Uterus (tissue), 2 donors: ENCODE measurements around the gene ACTR6.

Experiments
- POLR2A ChIP-seq, 2 donors: fragments of 450-650 bp; IDR thresholded peaks; one replicate each; pipeline ENCODE4 v1.6.1; 2016; ENCODE audit warnings: antibody characterized with exemption in 2 of 2, mild to moderate bottlenecking in 1 of 2, moderate library complexity in 1 of 2
- TF ChIP-seq, protein P1 (sequence below), 4 experiments: fragments of 200-600 bp in 2 of 4; fragments of 450-650 bp in 2 of 4; sonication (generic) in 2 of 4; IDR thresholded peaks; one replicate each; pipeline ENCODE4 v1.5.1; 2016 to 2019; ENCODE audit warnings: antibody characterized with exemption in 4 of 4, mild to moderate bottlenecking in 2 of 4, moderate library complexity in 1 of 4

DNA sequence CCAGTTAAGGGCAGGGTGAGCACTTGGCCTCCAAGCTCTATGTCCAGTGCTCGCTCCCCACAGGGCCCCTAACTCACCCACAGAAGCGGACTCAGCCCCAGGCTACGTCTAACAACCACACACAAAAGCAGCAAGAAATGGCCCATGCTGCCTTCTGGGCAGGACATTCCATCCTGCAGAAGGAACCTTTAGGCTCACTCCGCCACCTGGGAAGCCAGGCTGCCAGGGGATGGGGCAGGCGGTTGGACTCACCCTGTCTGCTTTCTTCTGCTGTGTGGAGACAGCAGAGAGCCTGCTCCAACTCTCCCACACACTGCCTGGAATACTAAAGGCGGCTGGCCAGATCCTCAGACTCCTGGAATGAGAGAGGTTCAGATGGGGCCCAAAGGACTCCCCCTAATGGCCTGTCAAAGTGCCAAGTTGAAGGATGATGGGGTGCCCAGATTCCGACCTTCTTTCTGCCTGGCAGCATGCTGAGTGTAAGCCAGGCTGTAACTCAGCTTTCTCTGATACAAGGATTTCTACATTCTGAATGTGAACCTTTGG lies 30.2 kb upstream of the ACTR6 start:
- TF ChIP-seq, protein P1, sequence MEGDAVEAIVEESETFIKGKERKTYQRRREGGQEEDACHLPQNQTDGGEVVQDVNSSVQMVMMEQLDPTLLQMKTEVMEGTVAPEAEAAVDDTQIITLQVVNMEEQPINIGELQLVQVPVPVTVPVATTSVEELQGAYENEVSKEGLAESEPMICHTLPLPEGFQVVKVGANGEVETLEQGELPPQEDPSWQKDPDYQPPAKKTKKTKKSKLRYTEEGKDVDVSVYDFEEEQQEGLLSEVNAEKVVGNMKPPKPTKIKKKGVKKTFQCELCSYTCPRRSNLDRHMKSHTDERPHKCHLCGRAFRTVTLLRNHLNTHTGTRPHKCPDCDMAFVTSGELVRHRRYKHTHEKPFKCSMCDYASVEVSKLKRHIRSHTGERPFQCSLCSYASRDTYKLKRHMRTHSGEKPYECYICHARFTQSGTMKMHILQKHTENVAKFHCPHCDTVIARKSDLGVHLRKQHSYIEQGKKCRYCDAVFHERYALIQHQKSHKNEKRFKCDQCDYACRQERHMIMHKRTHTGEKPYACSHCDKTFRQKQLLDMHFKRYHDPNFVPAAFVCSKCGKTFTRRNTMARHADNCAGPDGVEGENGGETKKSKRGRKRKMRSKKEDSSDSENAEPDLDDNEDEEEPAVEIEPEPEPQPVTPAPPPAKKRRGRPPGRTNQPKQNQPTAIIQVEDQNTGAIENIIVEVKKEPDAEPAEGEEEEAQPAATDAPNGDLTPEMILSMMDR (IDR thresholded peaks at IDR 0.05), result no peak
- no peak for TF ChIP-seq POLR2A (IDR thresholded peaks at IDR 0.05)
